ENCODE measurements around the gene PPP6R2. TPM values are rescaled to one million over a fixed set of nuclear protein-coding genes. Genes with fewer than 3 reads are reported as not detected.

The PPP6R2 gene
- total and polyA plus RNA-seq, 2 of the 4 experiments (the other 2 are of a cell fraction) = 49.2 to 51.6 TPM

DNA sequence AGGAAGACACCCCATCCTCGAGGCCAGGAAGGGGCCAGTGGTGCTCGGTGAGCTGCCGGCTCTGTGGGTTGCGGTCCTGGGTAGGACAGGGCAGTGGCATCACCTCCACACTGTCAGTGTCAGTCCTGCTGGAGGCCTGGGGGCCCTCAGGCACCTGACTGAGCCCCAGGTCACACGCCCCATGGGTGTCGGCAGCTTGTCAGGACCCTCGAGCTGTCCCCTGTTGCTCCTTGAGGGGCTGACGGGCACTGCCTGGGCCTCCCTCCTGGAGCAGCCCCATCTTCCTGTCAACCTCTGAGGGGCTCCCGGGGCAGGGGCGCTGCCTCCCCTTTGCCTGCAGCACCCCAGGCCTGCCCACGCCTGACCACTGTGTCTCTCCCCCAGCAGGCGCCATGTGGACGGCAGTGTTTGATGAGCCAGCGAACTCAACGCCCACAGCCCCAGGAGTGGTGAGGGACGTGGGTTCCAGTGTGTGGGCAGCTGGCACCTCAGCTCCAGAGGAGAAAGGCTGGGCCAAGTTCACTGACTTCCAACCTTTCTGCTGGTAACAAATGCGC, 96.3 kb downstream of the PPP6R2 start:
- DNase-seq (no peak), ATAC-seq (ENCODE audit: low read depth) (no peak)
- Histone ChIP-seq H2AFZ (replicated peaks; ENCODE audit: low read length, poor library complexity) (no peak overlapping the region), H3K23ac (ENCODE audit: low read depth, low read length) (no peak overlapping the region), H3K9ac (ENCODE audit: low read depth, low read length) (no peak overlapping the region), H2BK15ac (ENCODE audit: low read depth, low read length) (no peak overlapping the region), H3K27ac (ENCODE audit: insufficient read depth, low read length) (no peak overlapping the region), H3K4me3 (ENCODE audit: insufficient read depth, low read depth, low read length) (no peak overlapping the region), H4K20me1 (ENCODE audit: insufficient read depth, low read length) (peaks cover 7% of the 10 kb centered on the region), H2BK20ac (ENCODE audit: low read depth, low read length) (no peak overlapping the region), H3K18ac (ENCODE audit: low read depth, low read length) (no peak overlapping the region), H3K14ac (replicated peaks; ENCODE audit: low read depth, low read length) (no peak overlapping the region), H3K36me3 (ENCODE audit: control insufficient read depth, insufficient read depth, low read length) (peaks cover 73% of the 10 kb centered on the region), H4K91ac (ENCODE audit: insufficient read depth, low read depth, low read length) (no peak overlapping the region), H3K4me2 (ENCODE audit: low read depth, low read length) (no peak overlapping the region), H2BK5ac (ENCODE audit: low read depth, low read length, poor library complexity, severe bottlenecking) (no peak overlapping the region), H3K4ac (ENCODE audit: low read depth, low read length) (no peak overlapping the region), H3K79me1 (ENCODE audit: low read depth in 1 of 2, low read length in 2 of 2) (0 out of 4 replicates have a peak, but pooled peaks cover 0 to 3% of the 10 kb centered on the region in 2 experiments), H2AK5ac (ENCODE audit: low read depth, low read length) (no peak overlapping the region), H2AK9ac (replicated peaks; ENCODE audit: low read depth, low read length, poor library complexity) (no peak overlapping the region), H3K9me3 (ENCODE audit: control insufficient read depth, insufficient read depth, low read length) (no peaks in the 10 kb centered on the region), H4K5ac (ENCODE audit: low read depth, low read length) (no peak overlapping the region), H3K9me1 (ENCODE audit: insufficient read depth, low read length) (no peaks in the 10 kb centered on the region), H2BK120ac (ENCODE audit: low read depth, low read length) (no peak overlapping the region), H3K4me1 (ENCODE audit: control insufficient read depth, insufficient read depth, low read length) (no peaks in the 10 kb centered on the region), H3K56ac (ENCODE audit: extremely low read depth, insufficient read depth, low read length) (no peak overlapping the region), H3K27me3 (ENCODE audit: control insufficient read depth, insufficient read depth, low read length) (no peaks in the 10 kb centered on the region), H4K8ac (ENCODE audit: low read depth in 2 of 2, low read length in 2 of 2) (no peak overlapping the region)
- no TSS peak for BruUV-seq (replicated peaks)
- dilution Hi-C loops (cut with HindIII; ENCODE audit: low sequenced_read_pairs, unreplicated experiment) = no loop called here
- ChIA-PET CTCF (interaction anchor here (0.6 kb wide), 1 partner anchor 51 kb away, joined by 3 read pairs; no protein-coding TSS in a partner anchor), POLR2A (ENCODE audit: unreplicated experiment) (no interaction called here)
- TF ChIP-seq POLR2A (IDR thresholded peaks at IDR 0.05; ENCODE audit: low read depth, low read length) (no peak), MXI1 (IDR thresholded peaks at IDR 0.05; ENCODE audit: borderline replicate concordance, low read depth, low read length) (no peak), SMC3 (IDR thresholded peaks at IDR 0.05; ENCODE audit: low read depth, low read length) (no peak), NFE2L2 (IDR thresholded peaks at IDR 0.05; ENCODE audit: low read depth, low read length) (no peak), RCOR1 (IDR thresholded peaks at IDR 0.05; ENCODE audit: insufficient replicate concordance, low read length) (no peak), RAD21 (IDR thresholded peaks at IDR 0.05; ENCODE audit: low read length) (no peak), BHLHE40 (IDR thresholded peaks at IDR 0.05; ENCODE audit: low read depth, low read length) (no peak)
- TF ChIP-seq, protein P1, sequence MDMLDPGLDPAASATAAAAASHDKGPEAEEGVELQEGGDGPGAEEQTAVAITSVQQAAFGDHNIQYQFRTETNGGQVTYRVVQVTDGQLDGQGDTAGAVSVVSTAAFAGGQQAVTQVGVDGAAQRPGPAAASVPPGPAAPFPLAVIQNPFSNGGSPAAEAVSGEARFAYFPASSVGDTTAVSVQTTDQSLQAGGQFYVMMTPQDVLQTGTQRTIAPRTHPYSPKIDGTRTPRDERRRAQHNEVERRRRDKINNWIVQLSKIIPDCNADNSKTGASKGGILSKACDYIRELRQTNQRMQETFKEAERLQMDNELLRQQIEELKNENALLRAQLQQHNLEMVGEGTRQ (IDR thresholded peaks at IDR 0.05; ENCODE audit: low read depth, low read length) = no peak
- intact Hi-C loops (cut with micrococcal nuclease) = no loop called here
- 87% methylated on average over 9 of the region's 17 CpGs; no CpG with 5 or more reads in 1 of the 2 experiments for WGBS, 2 experiments (ENCODE audit: extremely low coverage in 2 of 2, insufficient read length in 1 of 2)
- in situ Hi-C loops (cut with MboI; ENCODE audit: low sequenced_read_pairs) = no loop called here
